Loucy (cell line): Measurements from ENCODE around the gene DDX31.
A peak's percentile ranks its signal among the peaks of the same experiment; 100 is the strongest.

Experiments used
- H2AFZ ChIP-seq: fragments of 200-600 bp; sonication (generic); 2 replicates; pipeline ENCODE4 v1.6.0; 2016; ENCODE audit warnings: antibody characterized with exemption, mild to moderate bottlenecking, low read length, moderate library complexity
- H3F3A ChIP-seq: fragments of 200-600 bp; 2 replicates; pipeline ENCODE4 v1.6.0; 2016; ENCODE audit warnings: antibody characterized with exemption, low read depth, mild to moderate bottlenecking
- H3K27me3 ChIP-seq: fragments of 200-600 bp; sonication (generic); 2 replicates; pipeline ENCODE4 v1.6.1; 2014; ENCODE audit warnings: low read length, mild to moderate bottlenecking; ENCODE audit not compliant: insufficient read depth, poor library complexity, severe bottlenecking
- H3K36me3 ChIP-seq: fragments of 200-600 bp; sonication (generic); 2 replicates; pipeline ENCODE4 v1.6.1; 2016; ENCODE audit warnings: low read length; ENCODE audit not compliant: insufficient read depth
- H3K4me1 ChIP-seq: fragments of 200-600 bp; sonication (generic); 2 replicates; pipeline ENCODE4 v1.5.1; 2014; ENCODE audit warnings: low read length, mild to moderate bottlenecking; ENCODE audit not compliant: insufficient read depth, poor library complexity, severe bottlenecking
- H3K4me2 ChIP-seq: fragments of 200-600 bp; sonication (generic); 2 replicates; pipeline ENCODE4 v1.6.0; 2014; ENCODE audit warnings: antibody characterized with exemption, low read length, low read depth, mild to moderate bottlenecking; ENCODE audit not compliant: poor library complexity, severe bottlenecking
- H3K4me3 ChIP-seq: fragments of 200-600 bp; sonication (generic); 2 replicates; pipeline ENCODE4 v1.5.1; 2014; ENCODE audit warnings: low read length, mild to moderate bottlenecking, mixed read lengths; ENCODE audit not compliant: poor library complexity, severe bottlenecking
- H3K79me2 ChIP-seq: fragments of 200-600 bp; sonication (generic); 2 replicates; pipeline ENCODE4 v1.6.1; 2014; ENCODE audit warnings: low read length; ENCODE audit not compliant: insufficient read depth
- H3K9ac ChIP-seq: fragments of 200-600 bp; sonication (generic); 2 replicates; pipeline ENCODE4 v1.6.0; 2014; ENCODE audit warnings: mild to moderate bottlenecking, low read depth, low read length, moderate library complexity; ENCODE audit not compliant: poor library complexity, severe bottlenecking
- H3K9me2 ChIP-seq: fragments of 200-600 bp; sonication (generic); replicated peaks from 2 replicates; pipeline ENCODE4 v1.6.1; 2016; ENCODE audit warnings: low read depth, low read length, mixed read lengths
- H3K9me3 ChIP-seq: fragments of 200-600 bp; sonication (generic); 2 replicates; pipeline ENCODE4 v1.6.1; 2014; ENCODE audit warnings: mild to moderate bottlenecking, antibody characterized with exemption, low read length, low read depth; ENCODE audit not compliant: insufficient read depth
- H4K20me1 ChIP-seq: fragments of 200-600 bp; sonication (generic); 2 replicates; pipeline ENCODE4 v1.6.0; 2014; ENCODE audit warnings: antibody characterized with exemption, low read length, mild to moderate bottlenecking; ENCODE audit not compliant: insufficient read depth, poor library complexity, severe bottlenecking
- EZH2phosphoT487 ChIP-seq: fragments of 200-600 bp; IDR thresholded peaks from 2 replicates; pipeline ENCODE4 v1.6.1; 2018; ENCODE audit warnings: antibody characterized with exemption, mild to moderate bottlenecking, moderate library complexity, borderline replicate concordance
- TF ChIP-seq, protein P1 (sequence below): fragments of 200-600 bp; sonication (generic); conservative IDR thresholded peaks from 2 replicates; pipeline ENCODE4 v1.5.1; 2014; ENCODE audit warnings: mild to moderate bottlenecking, antibody characterized with exemption, low read length

The DDX31 gene

DNA sequence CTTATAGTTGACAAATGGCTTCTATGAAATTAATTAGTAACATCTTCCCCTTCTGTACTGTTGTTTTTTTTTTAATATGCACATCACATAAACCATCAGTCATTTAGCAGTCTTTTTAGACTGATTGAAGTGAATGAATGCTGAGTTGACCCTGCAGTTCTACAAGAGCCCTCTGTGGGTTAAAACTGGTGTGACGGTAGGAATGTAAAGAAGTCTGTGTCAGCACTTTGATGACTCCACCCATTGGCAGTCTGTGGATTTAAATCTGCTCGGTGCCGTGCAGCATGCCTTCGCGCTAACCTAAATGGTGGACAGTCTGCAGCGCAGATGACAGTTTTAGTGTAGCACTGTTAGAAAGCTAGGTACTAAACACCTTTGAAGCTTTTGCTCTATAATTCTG, 3.6 kb upstream of the DDX31 start:
- Histone ChIP-seq H3K4me2 (peak overlapping the region; percentile 98), H3K27me3 (no peaks in the 10 kb centered on the region), H3F3A (no peaks in the 10 kb centered on the region), H3K4me1 (peaks cover 42% of the 10 kb centered on the region), H4K20me1 (peaks cover 64% of the 10 kb centered on the region), H3K9me2 (no peaks in the 10 kb centered on the region), H3K4me3 (peak overlapping the region; percentile 94), H3K79me2 (peaks cover 87% of the 10 kb centered on the region), H3K36me3 (peaks cover 7% of the 10 kb centered on the region; the same call in 1 of the 2 replicates), H3K9ac (peak overlapping the region; percentile 95), H3K9me3 (no peaks in the 10 kb centered on the region), H2AFZ (no peak overlapping the region)
- no peak for TF ChIP-seq EZH2phosphoT487
- TF ChIP-seq, protein P1, sequence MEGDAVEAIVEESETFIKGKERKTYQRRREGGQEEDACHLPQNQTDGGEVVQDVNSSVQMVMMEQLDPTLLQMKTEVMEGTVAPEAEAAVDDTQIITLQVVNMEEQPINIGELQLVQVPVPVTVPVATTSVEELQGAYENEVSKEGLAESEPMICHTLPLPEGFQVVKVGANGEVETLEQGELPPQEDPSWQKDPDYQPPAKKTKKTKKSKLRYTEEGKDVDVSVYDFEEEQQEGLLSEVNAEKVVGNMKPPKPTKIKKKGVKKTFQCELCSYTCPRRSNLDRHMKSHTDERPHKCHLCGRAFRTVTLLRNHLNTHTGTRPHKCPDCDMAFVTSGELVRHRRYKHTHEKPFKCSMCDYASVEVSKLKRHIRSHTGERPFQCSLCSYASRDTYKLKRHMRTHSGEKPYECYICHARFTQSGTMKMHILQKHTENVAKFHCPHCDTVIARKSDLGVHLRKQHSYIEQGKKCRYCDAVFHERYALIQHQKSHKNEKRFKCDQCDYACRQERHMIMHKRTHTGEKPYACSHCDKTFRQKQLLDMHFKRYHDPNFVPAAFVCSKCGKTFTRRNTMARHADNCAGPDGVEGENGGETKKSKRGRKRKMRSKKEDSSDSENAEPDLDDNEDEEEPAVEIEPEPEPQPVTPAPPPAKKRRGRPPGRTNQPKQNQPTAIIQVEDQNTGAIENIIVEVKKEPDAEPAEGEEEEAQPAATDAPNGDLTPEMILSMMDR: peak; percentile 47

DNA sequence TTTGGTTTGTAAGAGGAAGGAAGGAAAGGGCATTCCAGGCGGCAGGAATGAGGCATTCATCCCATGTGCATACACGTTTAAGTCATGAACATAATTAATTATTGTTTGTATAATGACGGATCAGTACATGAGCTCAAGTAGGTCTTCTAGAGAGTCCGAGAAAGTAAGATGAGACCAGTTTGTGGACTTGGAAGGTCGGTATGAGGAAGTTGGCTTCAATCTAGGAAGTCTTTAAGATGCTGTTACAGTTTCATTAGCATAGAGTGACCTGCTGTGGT, 2.6 kb upstream of the DDX31 start:
- Histone ChIP-seq H3K9me3 (no peaks in the 10 kb centered on the region), H3K9me2 (no peaks in the 10 kb centered on the region), H3K79me2 (peaks cover 92% of the 10 kb centered on the region), H3F3A (no peaks in the 10 kb centered on the region), H3K4me2 (peak overlapping the region; percentile 98), H3K4me1 (peaks cover 42% of the 10 kb centered on the region), H3K9ac (peak overlapping the region; percentile 95), H3K27me3 (no peaks in the 10 kb centered on the region), H3K4me3 (peak overlapping the region; percentile 94), H3K36me3 (no peaks in the 10 kb centered on the region), H4K20me1 (peaks cover 60% of the 10 kb centered on the region), H2AFZ (no peak overlapping the region)
- no peak for TF ChIP-seq EZH2phosphoT487
- TF ChIP-seq, protein P1: no peak

DNA sequence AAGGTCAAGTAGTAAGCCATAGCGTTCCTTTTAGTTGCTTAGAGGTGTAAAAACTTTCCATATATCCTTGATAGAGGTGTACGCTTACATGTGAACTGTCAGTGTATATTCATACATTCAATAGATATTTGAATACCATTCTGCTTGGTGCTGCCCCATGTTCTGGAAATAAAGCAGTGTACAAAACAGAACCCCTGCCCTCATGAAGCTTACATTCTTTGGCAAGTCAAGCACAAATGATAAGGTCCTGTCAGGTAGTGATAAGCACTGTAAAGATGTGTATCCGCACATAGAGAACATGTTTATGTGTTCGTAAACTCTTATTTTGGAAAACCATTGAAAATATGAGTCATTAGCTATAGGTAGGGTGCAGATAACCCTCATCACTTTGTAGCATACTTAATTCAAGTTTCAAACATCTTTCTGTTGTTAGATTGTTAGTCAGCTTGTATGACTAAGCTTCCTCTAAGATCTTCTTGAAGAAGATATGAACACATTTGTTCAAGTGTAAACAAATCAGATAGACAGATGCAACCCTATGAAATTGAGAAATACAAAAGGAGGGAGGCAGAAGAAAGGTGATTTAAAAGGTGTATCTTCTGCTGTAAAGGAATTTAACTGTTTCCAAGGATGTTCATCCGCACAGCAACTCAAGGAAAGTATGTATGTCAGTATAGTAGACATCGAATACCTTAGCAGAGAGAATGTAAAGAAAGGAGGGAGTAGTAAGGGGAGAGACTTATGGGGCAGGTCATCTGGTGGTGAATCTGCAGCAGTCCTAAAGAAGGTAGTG, 2.0 kb upstream of the DDX31 start:
- Histone ChIP-seq H3K9ac (peak overlapping the region; percentile 95), H3K4me2 (peak overlapping the region; percentile 98), H3K9me3 (no peaks in the 10 kb centered on the region), H3K4me1 (peaks cover 41% of the 10 kb centered on the region), H3K9me2 (no peaks in the 10 kb centered on the region), H3F3A (no peaks in the 10 kb centered on the region), H3K36me3 (no peaks in the 10 kb centered on the region), H3K79me2 (peaks cover 87% of the 10 kb centered on the region), H4K20me1 (peaks cover 56% of the 10 kb centered on the region), H2AFZ (no peak overlapping the region), H3K27me3 (no peaks in the 10 kb centered on the region), H3K4me3 (peak overlapping the region; percentile 94)
- TF ChIP-seq, protein P1: no peak
- TF ChIP-seq EZH2phosphoT487: no peak
